Left lung (tissue), 10 donors: ENCODE measurements around the gene ADCY4. TPM values are rescaled to one million over a fixed set of nuclear protein-coding genes. Genes with fewer than 3 reads are reported as not detected.

Experiments
- ATAC-seq: fragments of 200-7000 bp; cut with Tn5 transposase; one replicate; pipeline ENCODE4 v1.9.1; 2020; ENCODE audit warnings: moderate library complexity
- DNase-seq, 4 donors: peaks; one replicate each; pipeline ENCODE4 v3.0.0-alpha.2; 2013 to 2020
- H3K27ac ChIP-seq, 2 donors: fragments of 200-600 bp; sonication (generic) in 1 of 2; one replicate each; pipeline versions ENCODE4 v1.5.0 to v1.8.0; 2020 to 2021
- H3K27me3 ChIP-seq, 2 donors: fragments of 200-600 bp; sonication (generic) in 1 of 2; one replicate each; pipeline versions ENCODE4 v1.5.0 to v1.8.0; 2020 to 2021
- H3K36me3 ChIP-seq, 2 donors: fragments of 200-600 bp; sonication (generic) in 1 of 2; one replicate each; pipeline versions ENCODE4 v1.5.0 to v1.8.0; 2020 to 2021
- H3K4me1 ChIP-seq, 2 donors: fragments of 200-600 bp; one replicate each; pipeline ENCODE4 v1.8.0; 2021
- H3K4me3 ChIP-seq, 2 donors: fragments of 200-600 bp; sonication (generic) in 1 of 2; one replicate each; pipeline versions ENCODE4 v1.5.0 to v1.8.0; 2020 to 2021; ENCODE audit warnings: mild to moderate bottlenecking in 1 of 2
- H3K9me3 ChIP-seq, 2 donors: fragments of 200-600 bp; sonication (generic) in 1 of 2; one replicate each; pipeline versions ENCODE4 v1.5.0 to v1.8.0; 2020 to 2021
- intact Hi-C, 2 donors: fragments of 100-400 bp; cut with DNase I; formaldehyde crosslinking; loops; one replicate each; pipeline versions ENCODE4 v1.11.2 to v1.14.2; 2022
- polyA plus RNA-seq, 6 donors: library from polyadenylated mRNA; unstranded; fragments of 120-200 nt; gene quantifications; one replicate each; pipeline ENCODE4 v1.2.1, GENCODE V29; 2013; ENCODE audit not compliant: insufficient read length in 6 of 6
- total RNA-seq, 2 donors: library from RNA; stranded (reverse); fragmentation: NEBNext Ultra II Directional; extraction: Animal tissue kit (Norgen Biotek cat#: 25700); gene quantifications; one replicate each; pipeline ENCODE4 v1.2.1, GENCODE V29; 2021
- TF ChIP-seq, protein P1 (sequence below), 2 donors: fragments of 200-600 bp; sonication (generic) in 1 of 2; IDR thresholded peaks; one replicate each; pipeline versions ENCODE4 v1.5.0 to v1.8.0; 2021; ENCODE audit warnings: antibody characterized with exemption in 2 of 2
- donor health status: DM: no; HTN: yes; CAD: no.
- donor health status: DM: no; HTN: no; CAD: no.

The ADCY4 gene
- total and polyA plus RNA-seq, 8 donors: 25.7 to 48.5 (median 34.3) TPM

- intact Hi-C loops: no loop called here
- Histone ChIP-seq H3K4me1 (no peaks in the 10 kb centered on the region), H3K27me3 (no peaks in the 10 kb centered on the region), H3K27ac (no peak overlapping the region), H3K9me3 (no peaks in the 10 kb centered on the region), H3K36me3 (peaks cover 0 to 63% of the 10 kb centered on the region in 2 donors), H3K4me3 (no peak overlapping the region)
- ATAC-seq: no peak
- no peak for DNase-seq
- TF ChIP-seq, protein P1, sequence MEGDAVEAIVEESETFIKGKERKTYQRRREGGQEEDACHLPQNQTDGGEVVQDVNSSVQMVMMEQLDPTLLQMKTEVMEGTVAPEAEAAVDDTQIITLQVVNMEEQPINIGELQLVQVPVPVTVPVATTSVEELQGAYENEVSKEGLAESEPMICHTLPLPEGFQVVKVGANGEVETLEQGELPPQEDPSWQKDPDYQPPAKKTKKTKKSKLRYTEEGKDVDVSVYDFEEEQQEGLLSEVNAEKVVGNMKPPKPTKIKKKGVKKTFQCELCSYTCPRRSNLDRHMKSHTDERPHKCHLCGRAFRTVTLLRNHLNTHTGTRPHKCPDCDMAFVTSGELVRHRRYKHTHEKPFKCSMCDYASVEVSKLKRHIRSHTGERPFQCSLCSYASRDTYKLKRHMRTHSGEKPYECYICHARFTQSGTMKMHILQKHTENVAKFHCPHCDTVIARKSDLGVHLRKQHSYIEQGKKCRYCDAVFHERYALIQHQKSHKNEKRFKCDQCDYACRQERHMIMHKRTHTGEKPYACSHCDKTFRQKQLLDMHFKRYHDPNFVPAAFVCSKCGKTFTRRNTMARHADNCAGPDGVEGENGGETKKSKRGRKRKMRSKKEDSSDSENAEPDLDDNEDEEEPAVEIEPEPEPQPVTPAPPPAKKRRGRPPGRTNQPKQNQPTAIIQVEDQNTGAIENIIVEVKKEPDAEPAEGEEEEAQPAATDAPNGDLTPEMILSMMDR (IDR thresholded peaks at IDR 0.05): no peak
These were observed 44.1 kb downstream of the ADCY4 start for GRCh38 chr14:24290746-24291145.

GRCh38 chr14:24289649-24290280, 45.1 kb downstream of the ADCY4 start:
- Histone ChIP-seq H3K9me3 (no peaks in the 10 kb centered on the region), H3K27ac (no peak overlapping the region), H3K36me3 (peaks cover 0 to 54% of the 10 kb centered on the region in 2 donors), H3K27me3 (no peaks in the 10 kb centered on the region), H3K4me3 (no peak overlapping the region), H3K4me1 (no peaks in the 10 kb centered on the region)
- no peak for ATAC-seq
- intact Hi-C loops: no loop called here
- TF ChIP-seq, protein P1 (IDR thresholded peaks at IDR 0.05): no peak
- no peak for DNase-seq

- ATAC-seq (no peak), DNase-seq (no peak)
- Histone ChIP-seq H3K4me3 (no peak overlapping the region), H3K4me1 (peaks cover 0 to 10% of the 10 kb centered on the region in 2 donors), H3K9me3 (no peaks in the 10 kb centered on the region), H3K27ac (no peak overlapping the region), H3K27me3 (no peaks in the 10 kb centered on the region), H3K36me3 (peaks cover 0 to 36% of the 10 kb centered on the region in 2 donors)
- TF ChIP-seq, protein P1 (IDR thresholded peaks at IDR 0.05): no peak
- intact Hi-C loops: no loop called here
These were observed 47.9 kb downstream of the ADCY4 start for GRCh38 chr14:24286996-24287395.

GRCh38 chr14:24285351-24285750, 49.5 kb downstream of the ADCY4 start:
- Histone ChIP-seq H3K36me3 (peaks cover 0 to 19% of the 10 kb centered on the region in 2 donors), H3K27ac (no peak overlapping the region), H3K9me3 (no peaks in the 10 kb centered on the region), H3K27me3 (no peaks in the 10 kb centered on the region), H3K4me1 (peaks cover 0 to 27% of the 10 kb centered on the region in 2 donors), H3K4me3 (no peak overlapping the region)
- TF ChIP-seq, protein P1 (IDR thresholded peaks at IDR 0.05): no peak
- no peak for DNase-seq
- no peak for ATAC-seq
- intact Hi-C loops: no loop called here

GRCh38 chr14:24284501-24285035, 50.3 kb downstream of the ADCY4 start:
- Histone ChIP-seq H3K36me3 (peaks cover 0 to 11% of the 10 kb centered on the region in 2 donors), H3K27ac (no peak overlapping the region), H3K27me3 (no peaks in the 10 kb centered on the region), H3K4me3 (no peak overlapping the region), H3K9me3 (no peaks in the 10 kb centered on the region), H3K4me1 (peaks cover 0 to 34% of the 10 kb centered on the region in 2 donors)
- DNase-seq (no peak), ATAC-seq (no peak)
- TF ChIP-seq, protein P1 (IDR thresholded peaks at IDR 0.05): no peak
- intact Hi-C loops: no loop called here
